ENCODE data around the gene RNF40.

DNA sequence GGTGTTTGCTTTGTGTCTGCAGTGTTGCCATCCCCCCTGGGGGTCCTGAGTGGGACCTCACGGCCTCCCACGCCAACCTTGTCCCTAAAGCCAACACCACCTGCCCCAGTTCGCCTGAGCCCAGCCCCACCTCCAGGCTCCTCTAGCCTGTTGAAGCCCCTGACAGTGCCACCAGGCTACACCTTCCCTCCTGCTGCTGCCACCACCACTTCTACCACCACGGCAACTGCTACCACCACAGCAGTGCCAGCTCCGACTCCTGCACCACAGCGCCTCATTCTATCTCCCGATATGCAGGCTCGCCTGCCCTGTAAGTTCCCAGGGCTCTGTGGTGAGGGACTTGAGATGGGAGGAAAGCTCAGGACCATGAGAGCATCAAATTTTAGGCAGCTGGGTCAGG is 41.0 kb upstream of the RNF40 start:
- no peak for TF ChIP-seq EZH2 (IDR thresholded peaks at IDR 0.05)
- TF ChIP-seq POLR2AphosphoS5 (IDR thresholded peaks at IDR 0.05; ENCODE audit: borderline replicate concordance, low read depth, low read length): no peak
- TF ChIP-seq FOXP2 (optimal IDR thresholded peaks at IDR 0.05; ENCODE audit: control extremely low read depth, extremely low read length, insufficient read depth): no peak

Data from SK-N-MC (cell line).